ENCODE measurements around the gene GANAB. TPM values are rescaled to one million over a fixed set of nuclear protein-coding genes. Genes with fewer than 3 reads are reported as not detected.

Gene GANAB
- 263 and 291 TPM in 2 replicates for total RNA-seq

GRCh38 chr11:62645946-62646824 lies at the start of gene GANAB:
GANAB (minus strand) TSS chr11:62646613; CDS start chr11:62646599, 14 bp downstream.

GRCh38 chr11:62689421-62690183 lies 43.2 kb upstream of the GANAB start, which contains the start of gene LRRN4CL:
LRRN4CL (minus strand) TSS chr11:62689530; CDS start chr11:62688508, 1,022 bp downstream.

GRCh38 chr11:62678770-62679696 lies 32.6 kb upstream of the GANAB start, which contains the start of gene UBXN1:
UBXN1 (minus strand) TSS chr11:62679073; CDS start chr11:62678923, 150 bp downstream.

DNA sequence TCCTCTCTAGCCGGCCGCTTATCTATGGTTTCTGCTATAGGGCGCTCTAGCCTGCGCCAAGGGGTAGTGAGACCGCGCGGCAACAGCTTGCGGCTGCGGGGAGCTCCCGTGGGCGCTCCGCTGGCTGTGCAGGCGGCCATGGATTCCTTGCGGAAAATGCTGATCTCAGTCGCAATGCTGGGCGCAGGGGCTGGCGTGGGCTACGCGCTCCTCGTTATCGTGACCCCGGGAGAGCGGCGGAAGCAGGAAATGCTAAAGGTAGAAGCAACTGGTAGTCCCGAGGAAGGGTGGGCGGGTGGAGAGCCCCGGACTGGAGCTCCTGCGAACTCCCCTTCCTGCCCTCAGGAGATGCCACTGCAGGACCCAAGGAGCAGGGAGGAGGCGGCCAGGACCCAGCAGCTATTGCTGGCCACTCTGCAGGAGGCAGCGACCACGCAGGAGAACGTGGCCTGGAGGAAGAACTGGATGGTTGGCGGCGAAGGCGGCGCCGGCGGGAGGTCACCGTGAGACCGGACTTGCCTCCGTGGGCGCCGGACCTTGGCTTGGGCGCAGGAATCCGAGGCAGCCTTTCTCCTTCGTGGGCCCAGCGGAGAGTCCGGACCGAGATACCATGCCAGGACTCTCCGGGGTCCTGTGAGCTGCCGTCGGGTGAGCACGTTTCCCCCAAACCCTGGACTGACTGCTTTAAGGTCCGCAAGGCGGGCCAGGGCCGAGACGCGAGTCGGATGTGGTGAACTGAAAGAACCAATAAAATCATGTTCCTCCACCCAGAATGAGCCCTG lies 25.4 kb upstream of the GANAB start, which contains the start of the genes LBHD1 and UQCC3:
LBHD1 (minus strand) TSS at position 660 of the 782 bp plus-strand sequence. CDS start 2,236 bp downstream, outside the sequence.
UQCC3 (plus strand) TSS at position 66 of the 782 bp plus-strand sequence; CDS start at position 139, 73 bp downstream.

DNA sequence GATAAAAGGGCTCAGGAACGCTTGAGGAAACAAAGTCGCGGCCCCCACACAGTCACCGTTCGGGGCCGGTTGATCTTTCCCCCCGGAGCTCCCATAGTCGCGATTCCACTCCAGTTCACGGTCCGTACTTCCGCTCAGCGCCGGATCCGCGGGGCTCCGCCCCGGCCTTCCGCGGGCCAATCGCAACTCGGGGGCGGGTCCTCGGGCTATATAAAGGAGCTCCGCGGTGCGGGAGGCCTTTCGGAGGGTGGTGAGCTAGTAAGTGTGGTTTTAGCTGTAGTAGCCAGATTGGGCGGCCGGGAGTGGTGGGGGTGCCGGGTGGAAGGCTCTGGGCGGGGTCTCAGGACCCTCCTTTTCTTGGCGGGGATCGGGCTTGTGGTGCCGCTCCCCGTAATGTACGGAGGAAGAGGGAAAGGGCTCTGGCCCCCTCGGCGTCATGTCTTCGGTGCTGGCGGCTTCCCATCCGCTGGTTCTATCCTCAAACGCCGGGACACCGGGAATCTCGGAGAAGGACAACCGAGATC lies 18.7 kb upstream of the GANAB start, which contains the start of the genes C11orf98 and CSKMT:
C11orf98 (minus strand) TSS at position 136 of the 524 bp plus-strand sequence; CDS start at position 95, 41 bp downstream.
CSKMT (plus strand) TSS at position 238 of the 524 bp plus-strand sequence. CDS start 568 bp downstream, outside the sequence.

DNA sequence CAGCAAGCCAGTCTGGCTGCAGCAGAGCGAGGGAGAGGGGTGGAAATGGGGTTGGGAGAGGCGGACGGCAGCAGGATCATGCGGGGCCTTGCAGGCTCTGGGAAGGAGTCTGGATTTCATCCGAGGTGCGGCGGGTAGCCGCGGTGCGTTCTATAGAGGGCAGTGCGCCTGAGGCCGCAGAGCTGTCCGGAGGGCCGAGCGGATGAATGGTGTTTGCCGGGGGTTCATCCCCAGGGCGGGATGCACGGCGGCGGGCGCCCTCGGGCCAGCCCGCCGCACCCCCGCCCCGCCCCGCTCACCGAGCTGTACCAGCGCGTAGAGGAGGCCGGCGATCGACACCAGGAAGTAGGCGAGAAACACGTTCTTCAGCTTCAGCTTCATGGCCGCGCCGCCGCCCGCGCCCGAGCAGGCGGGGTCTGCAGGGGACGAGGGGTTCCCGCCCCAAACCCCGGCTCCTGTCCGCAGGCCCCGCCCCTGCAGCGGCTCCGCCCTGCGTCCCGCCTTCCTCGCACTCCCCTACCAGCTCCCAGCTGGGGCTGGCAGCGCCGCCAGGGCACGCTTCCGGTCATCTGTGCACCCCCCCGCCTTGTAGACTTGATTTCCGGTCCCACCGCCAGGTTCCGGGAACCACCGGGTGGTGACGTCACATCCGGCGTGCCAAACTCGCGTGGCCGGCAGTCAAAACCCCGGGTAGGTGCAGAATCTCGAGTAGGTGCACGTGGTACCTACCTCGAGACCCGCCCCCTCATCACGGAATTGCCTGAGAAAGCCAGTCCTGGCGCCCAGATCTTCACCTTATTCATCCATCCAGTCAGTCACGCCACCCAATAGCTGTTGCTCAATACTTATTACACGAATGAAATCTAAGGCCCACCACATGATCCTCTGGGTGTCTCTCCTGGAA lies 24.6 kb downstream of the GANAB start, which contains the start of gene B3GAT3:
B3GAT3 (minus strand) TSS at position 420 of the 904 bp plus-strand sequence; CDS start at position 381, 39 bp downstream.

DNA sequence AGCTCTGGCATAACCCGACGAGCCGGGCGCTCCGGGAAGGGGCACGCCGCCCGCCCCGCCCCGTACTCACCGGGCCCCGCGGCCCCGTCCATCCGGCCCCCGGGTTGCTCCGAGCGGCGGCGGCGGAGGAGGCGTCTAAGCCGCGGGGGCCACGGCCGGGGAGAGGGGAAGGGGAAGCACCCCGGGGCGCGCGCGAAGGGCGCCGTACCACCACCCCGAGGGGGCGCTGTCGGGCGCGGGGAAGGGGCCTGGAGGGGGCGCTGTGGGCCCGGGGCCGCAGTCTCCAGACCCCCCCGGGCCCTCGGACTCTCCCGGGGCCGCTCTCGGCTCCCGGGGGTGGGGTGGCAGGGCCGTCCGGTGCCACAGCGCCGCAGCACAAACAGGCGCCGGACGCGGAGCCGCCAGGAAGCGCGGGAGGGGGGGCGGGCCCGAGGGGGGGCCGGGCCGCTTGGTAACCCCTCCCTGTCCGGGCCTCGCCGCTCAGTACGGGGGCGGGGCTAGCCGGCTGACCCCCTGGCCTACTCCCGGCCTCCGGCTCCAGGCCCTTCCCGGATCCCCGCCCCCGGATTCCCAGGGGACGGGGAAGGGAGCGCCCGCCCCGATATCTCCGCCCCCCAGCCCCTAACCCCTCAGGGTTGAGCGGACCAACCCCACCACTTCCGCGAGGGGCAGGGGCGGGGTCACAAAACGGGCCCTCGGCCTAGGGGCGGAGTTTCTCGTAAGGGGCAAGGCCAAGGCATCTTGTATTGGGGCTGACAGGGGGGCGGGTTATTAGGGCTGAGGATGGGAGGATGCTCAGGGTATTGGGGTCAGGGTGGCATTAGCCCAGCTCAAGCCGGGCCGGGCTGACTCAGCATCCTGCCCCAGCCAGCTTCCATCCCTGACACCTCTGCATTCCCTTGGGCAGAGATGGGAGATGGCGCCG lies 33.8 kb downstream of the GANAB start, which contains the start of the genes EML3 and ROM1:
EML3 (minus strand) TSS at position 410 of the 925 bp plus-strand sequence; CDS start at position 92, 318 bp downstream.
ROM1 (plus strand) TSS at position 892 of the 925 bp plus-strand sequence; CDS start at position 917, 25 bp downstream.

GRCh38 chr11:62601372-62602140 lies 44.9 kb downstream of the GANAB start, which contains the start of gene MTA2:
MTA2 (minus strand) TSS chr11:62601865; CDS start chr11:62601450, 415 bp downstream.

DNA sequence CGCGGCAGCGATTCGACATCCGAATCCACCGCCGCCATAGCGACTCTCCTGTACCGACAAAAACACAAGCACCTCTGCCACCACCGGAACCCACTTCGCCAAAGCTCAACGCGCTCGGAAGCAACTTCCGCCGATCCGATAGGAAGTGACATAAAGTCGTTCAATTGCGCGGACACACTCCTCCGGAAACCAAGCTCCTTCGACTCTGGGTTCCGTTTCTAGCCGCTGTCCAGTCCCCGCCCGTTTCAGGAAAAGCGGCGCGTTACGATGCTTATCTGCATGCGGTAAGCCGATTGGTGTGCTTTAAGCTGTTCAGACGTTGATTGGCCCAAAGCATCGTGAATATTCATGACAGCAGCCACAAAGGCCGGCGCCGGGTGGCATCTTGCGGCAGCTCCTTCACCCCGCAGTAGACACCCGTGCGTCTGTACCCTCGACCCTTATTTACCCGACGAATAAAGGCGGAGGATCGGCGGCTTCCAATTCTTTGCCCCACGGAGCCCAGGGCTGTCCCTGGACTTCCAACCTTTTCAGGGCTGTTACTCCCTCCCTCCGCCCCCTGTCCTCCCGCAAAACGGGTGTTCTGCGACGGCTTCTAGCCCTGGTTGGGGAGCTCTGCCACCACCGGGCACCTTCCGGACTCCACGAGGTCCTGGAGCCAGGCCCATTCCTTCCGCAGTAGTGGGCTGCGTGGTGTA lies 54.8 kb downstream of the GANAB start, which contains the start of gene TUT1:
TUT1 (minus strand) TSS at position 76 of the 698 bp plus-strand sequence; CDS start at position 38, 38 bp downstream.

Other genes with a start within 250 kb of the GANAB start
- gene SCGB1A1, start 227.6 kb downstream of the GANAB start, total RNA-seq: not detected in 2 replicates
- gene AHNAK, start 99.8 kb downstream of the GANAB start, total RNA-seq: 251 and 358 TPM in 2 replicates
- gene EEF1G, start 72.7 kb downstream of the GANAB start, total RNA-seq: 2,051 and 2,264 TPM in 2 replicates
- 5.5 and 9.6 TPM in 2 replicates for gene TUT1, start 55.1 kb downstream of the GANAB start, total RNA-seq
- 81.7 and 109 TPM in 2 replicates for gene MTA2, start 44.7 kb downstream of the GANAB start, total RNA-seq
- 17.0 and 22.9 TPM in 2 replicates for gene EML3, start 33.8 kb downstream of the GANAB start, total RNA-seq
- 2.8 and 14.1 TPM in 2 replicates for gene ROM1, start 33.4 kb downstream of the GANAB start, total RNA-seq
- gene B3GAT3, start 24.6 kb downstream of the GANAB start, total RNA-seq: 48.4 and 56.2 TPM in 2 replicates
- gene INTS5, start 6.7 kb upstream of the GANAB start, total RNA-seq: 20.6 and 26.2 TPM in 2 replicates
- gene C11orf98, start 18.6 kb upstream of the GANAB start, total RNA-seq: 47.0 and 88.6 TPM in 2 replicates
- gene CSKMT, start 18.7 kb upstream of the GANAB start, total RNA-seq: 2.9 and 20.2 TPM in 2 replicates
- 8.6 and 10.5 TPM in 2 replicates for gene UQCC3, start 25.1 kb upstream of the GANAB start, total RNA-seq
- 6.9 and 11.0 TPM in 2 replicates for gene LBHD1, start 25.7 kb upstream of the GANAB start, total RNA-seq
- gene UBXN1, start 32.5 kb upstream of the GANAB start, total RNA-seq: 97.7 and 109 TPM in 2 replicates
- 5.8 and 6.6 TPM in 2 replicates for gene LRRN4CL, start 42.9 kb upstream of the GANAB start, total RNA-seq
- 79.6 and 137 TPM in 2 replicates for gene BSCL2, start 60.8 kb upstream of the GANAB start, total RNA-seq
- gene GNG3, start 61.1 kb upstream of the GANAB start, total RNA-seq: not detected in 2 replicates
- gene HNRNPUL2, start 80.8 kb upstream of the GANAB start, total RNA-seq: 6.6 and 6.9 TPM in 2 replicates
- gene TTC9C, start 81.9 kb upstream of the GANAB start, total RNA-seq: 27.1 and 44.5 TPM in 2 replicates
- gene ZBTB3, start 107.5 kb upstream of the GANAB start, total RNA-seq: 6.1 and 10.3 TPM in 2 replicates
- gene POLR2G, start 115.0 kb upstream of the GANAB start, total RNA-seq: 96.1 and 114 TPM in 2 replicates
- gene TAF6L, start 124.8 kb upstream of the GANAB start, total RNA-seq: 11.8 and 18.6 TPM in 2 replicates
- 73.7 and 93.1 TPM in 2 replicates for gene TMEM179B, start 140.8 kb upstream of the GANAB start, total RNA-seq
- gene TMEM223, start 145.4 kb upstream of the GANAB start, total RNA-seq: 40.9 and 43.8 TPM in 2 replicates
- gene NXF1, start 158.8 kb upstream of the GANAB start, total RNA-seq: 26.2 and 30.5 TPM in 2 replicates
- gene STX5, start 185.4 kb upstream of the GANAB start, total RNA-seq: 33.2 and 59.2 TPM in 2 replicates
- gene TEX54, start 186.2 kb upstream of the GANAB start, total RNA-seq: not detected in 2 replicates
- 39.7 and 57.4 TPM in 2 replicates for gene WDR74, start 193.0 kb upstream of the GANAB start, total RNA-seq
- 216 and 237 TPM in 2 replicates for gene SLC3A2, start 234.3 kb upstream of the GANAB start, total RNA-seq

Measured in myometrial cell (primary cell).